Spleen (tissue), 11 donors: ENCODE measurements around the gene IDH1. TPM values are rescaled to one million over a fixed set of nuclear protein-coding genes. Genes with fewer than 3 reads are reported as not detected.
A peak's percentile ranks its signal among the peaks of the same experiment; 100 is the strongest.

Experiments
- DNase-seq: peaks from one replicate; pipeline ENCODE4 v3.0.0-alpha.2; 2020
- H3K27ac ChIP-seq, 8 donors: fragments of 200-600 bp; sonication (generic) in 7 of 8; 1 replicate in 4 of 8; 2 replicates in 4 of 8; pipeline versions ENCODE4 v1.5.0 to v1.8.0; 2016 to 2021; ENCODE audit warnings: inconsistent platforms in 4 of 8, mild to moderate bottlenecking in 4 of 8, moderate library complexity in 1 of 8
- H3K27me3 ChIP-seq, 7 donors: fragments of 200-600 bp; sonication (generic) in 6 of 7; replicated peaks in 1 of 7; 1 replicate in 4 of 7; 2 replicates in 3 of 7; pipeline versions ENCODE4 v1.5.0 to v1.8.0; 2016 to 2021; ENCODE audit warnings: inconsistent platforms in 3 of 7, mild to moderate bottlenecking in 1 of 7
- H3K36me3 ChIP-seq, 6 donors: fragments of 200-600 bp; sonication (generic) in 5 of 6; 1 replicate in 4 of 6; 2 replicates in 2 of 6; pipeline versions ENCODE4 v1.5.0 to v1.8.0; 2016 to 2021; ENCODE audit warnings: inconsistent platforms in 2 of 6
- H3K4me1 ChIP-seq, 6 donors: fragments of 200-600 bp; sonication (generic) in 5 of 6; 1 replicate in 3 of 6; 2 replicates in 3 of 6; pipeline versions ENCODE4 v1.5.0 to v1.8.0; 2016 to 2021; ENCODE audit warnings: inconsistent platforms in 3 of 6
- H3K4me3 ChIP-seq, 8 donors: fragments of 200-600 bp; sonication (generic) in 7 of 8; 1 replicate in 4 of 8; 2 replicates in 4 of 8; pipeline versions ENCODE4 v1.5.0 to v1.8.0; 2016 to 2021; ENCODE audit warnings: inconsistent platforms in 4 of 8, mild to moderate bottlenecking in 4 of 8, moderate library complexity in 2 of 8
- H3K9me3 ChIP-seq, 8 donors: fragments of 200-600 bp; sonication (generic) in 7 of 8; 1 replicate in 4 of 8; 2 replicates in 4 of 8; pipeline versions ENCODE4 v1.5.0 to v1.8.0; 2016 to 2021; ENCODE audit warnings: inconsistent platforms in 4 of 8
- POLR2A ChIP-seq, 3 donors: fragments of 450-650 bp; IDR thresholded peaks; one replicate each; pipeline ENCODE4 v1.5.1; 2017; ENCODE audit warnings: antibody characterized with exemption in 3 of 3, mild to moderate bottlenecking in 1 of 3
- POLR2AphosphoS5 ChIP-seq, 3 donors: sonication (generic); formaldehyde crosslinking; IDR thresholded peaks; one replicate each; pipeline ENCODE4 v1.5.1; 2017; ENCODE audit warnings: antibody characterized with exemption in 3 of 3
- WGBS, 5 donors: extraction: QIAGEN DNeasy Blood & Tissue Kit in 3 of 5; methylation state at CpG; one replicate each; pipeline versions ENCODE4 v1.1.5 to v1.1.7; 2013 to 2018; 5-methylcytosine and 5-hydroxymethylcytosine counted together
- intact Hi-C: fragments of 100-400 bp; cut with DNase I; formaldehyde crosslinking; loops from one replicate; pipeline ENCODE4 v1.15.0; 2023; ENCODE audit warnings: low total_unique reads
- polyA plus RNA-seq, 3 donors: library from polyadenylated mRNA; stranded (reverse); fragments of 200-250 nt; gene quantifications; one replicate each; pipeline ENCODE4 v1.2.1, GENCODE V29; 2013
- total RNA-seq, 7 donors: library from RNA; depleted of rRNA in 3 of 7; stranded (reverse); fragments of >200 nt in 3 of 7; fragmentation: NEBNext Ultra II Directional in 4 of 7; extraction: Animal tissue kit (Norgen Biotek cat#: 25700) in 4 of 7; gene quantifications; one replicate each; pipeline versions ENCODE4 v1.1.0 to v1.2.1, GENCODE V29; 2016 to 2021
- TF ChIP-seq, protein P1 (sequence below), 11 experiments: fragments of 200-600 bp in 7 of 11; fragments of 450-650 bp in 4 of 11; sonication (generic) in 4 of 11; IDR thresholded peaks in 8 of 11; conservative IDR thresholded peaks in 3 of 11; 1 replicate in 7 of 11; 2 replicates in 4 of 11; pipeline versions ENCODE4 v1.4.0 to v1.8.0; 2016 to 2021; ENCODE audit warnings: antibody characterized with exemption in 11 of 11, inconsistent platforms in 4 of 11, mild to moderate bottlenecking in 1 of 11
- donor health status: healthy with polysubstance abuse.
- donor health status: DM: no; HTN: no; CAD: no; lungs with moderate emphysema.
- donor health status: DM: no; HTN: no; CAD: no.
- donor health status: Bipolar disorder and iron deficiency.
- donor health status: healthy.
- donor health status: DM: no; HTN: no; CAD: no.
- donor health status: DM: yes; HTN: yes; CAD: no.

The IDH1 gene
- total and polyA plus RNA-seq, 10 donors = 26.8 to 101 (median 68.0) TPM

DNA sequence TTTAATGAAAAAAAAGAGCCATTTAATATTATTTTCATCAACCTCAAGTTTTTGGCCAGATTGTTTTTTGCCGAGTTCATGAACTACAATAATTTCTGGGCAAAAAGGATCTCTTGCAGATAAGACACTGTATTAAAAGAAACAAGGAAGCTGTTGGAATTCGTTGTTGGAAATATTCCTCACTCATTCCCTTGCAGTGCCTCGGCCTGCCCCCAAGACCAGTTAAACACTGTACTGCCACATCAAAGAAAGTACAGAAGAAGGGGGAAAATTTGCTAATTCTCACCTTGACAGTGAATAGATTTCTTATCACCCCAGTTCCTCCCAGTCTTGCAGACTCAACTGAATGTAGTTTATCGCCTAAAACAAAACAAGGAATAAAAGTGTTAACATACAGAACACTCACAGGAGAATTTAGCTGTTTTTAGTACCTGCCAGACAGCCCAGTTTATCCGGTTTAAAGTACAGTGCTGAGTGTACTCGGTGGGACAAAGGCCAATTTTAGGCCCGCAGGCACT, 1.2 kb downstream of the IDH1 start:
- TF ChIP-seq, protein P1, sequence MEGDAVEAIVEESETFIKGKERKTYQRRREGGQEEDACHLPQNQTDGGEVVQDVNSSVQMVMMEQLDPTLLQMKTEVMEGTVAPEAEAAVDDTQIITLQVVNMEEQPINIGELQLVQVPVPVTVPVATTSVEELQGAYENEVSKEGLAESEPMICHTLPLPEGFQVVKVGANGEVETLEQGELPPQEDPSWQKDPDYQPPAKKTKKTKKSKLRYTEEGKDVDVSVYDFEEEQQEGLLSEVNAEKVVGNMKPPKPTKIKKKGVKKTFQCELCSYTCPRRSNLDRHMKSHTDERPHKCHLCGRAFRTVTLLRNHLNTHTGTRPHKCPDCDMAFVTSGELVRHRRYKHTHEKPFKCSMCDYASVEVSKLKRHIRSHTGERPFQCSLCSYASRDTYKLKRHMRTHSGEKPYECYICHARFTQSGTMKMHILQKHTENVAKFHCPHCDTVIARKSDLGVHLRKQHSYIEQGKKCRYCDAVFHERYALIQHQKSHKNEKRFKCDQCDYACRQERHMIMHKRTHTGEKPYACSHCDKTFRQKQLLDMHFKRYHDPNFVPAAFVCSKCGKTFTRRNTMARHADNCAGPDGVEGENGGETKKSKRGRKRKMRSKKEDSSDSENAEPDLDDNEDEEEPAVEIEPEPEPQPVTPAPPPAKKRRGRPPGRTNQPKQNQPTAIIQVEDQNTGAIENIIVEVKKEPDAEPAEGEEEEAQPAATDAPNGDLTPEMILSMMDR (IDR thresholded peaks at IDR 0.05 in 8 of 11, conservative IDR thresholded peaks at IDR 0.05 in 3 of 11) = no peak
- TF ChIP-seq POLR2AphosphoS5 (IDR thresholded peaks at IDR 0.05) (no peak), POLR2A (IDR thresholded peaks at IDR 0.05) (no peak)
- peaks cover under 1 to 47% (median 16%) of the 10 kb centered on the region in 6 donors for H3K36me3 ChIP-seq
- WGBS, 5 donors = 7 to 12% (median 9%) methylated on average over 7 of the region's 7 CpGs
- H3K27ac ChIP-seq = peak overlapping the region; percentile 45 to 89 (median 84)
- H3K4me3 ChIP-seq = peak overlapping the region; percentile 91 to 100 (median 98)
- DNase-seq = no peak
- H3K4me1 ChIP-seq = peaks cover 20 to 65% (median 52%) of the 10 kb centered on the region in 6 donors
- H3K27me3 ChIP-seq = no peaks in the 10 kb centered on the region
- H3K9me3 ChIP-seq = no peaks in the 10 kb centered on the region
- intact Hi-C loops = loop anchor here (5.0 kb wide), 1 partner anchor 76 kb away; no protein-coding TSS in a partner anchor

DNA sequence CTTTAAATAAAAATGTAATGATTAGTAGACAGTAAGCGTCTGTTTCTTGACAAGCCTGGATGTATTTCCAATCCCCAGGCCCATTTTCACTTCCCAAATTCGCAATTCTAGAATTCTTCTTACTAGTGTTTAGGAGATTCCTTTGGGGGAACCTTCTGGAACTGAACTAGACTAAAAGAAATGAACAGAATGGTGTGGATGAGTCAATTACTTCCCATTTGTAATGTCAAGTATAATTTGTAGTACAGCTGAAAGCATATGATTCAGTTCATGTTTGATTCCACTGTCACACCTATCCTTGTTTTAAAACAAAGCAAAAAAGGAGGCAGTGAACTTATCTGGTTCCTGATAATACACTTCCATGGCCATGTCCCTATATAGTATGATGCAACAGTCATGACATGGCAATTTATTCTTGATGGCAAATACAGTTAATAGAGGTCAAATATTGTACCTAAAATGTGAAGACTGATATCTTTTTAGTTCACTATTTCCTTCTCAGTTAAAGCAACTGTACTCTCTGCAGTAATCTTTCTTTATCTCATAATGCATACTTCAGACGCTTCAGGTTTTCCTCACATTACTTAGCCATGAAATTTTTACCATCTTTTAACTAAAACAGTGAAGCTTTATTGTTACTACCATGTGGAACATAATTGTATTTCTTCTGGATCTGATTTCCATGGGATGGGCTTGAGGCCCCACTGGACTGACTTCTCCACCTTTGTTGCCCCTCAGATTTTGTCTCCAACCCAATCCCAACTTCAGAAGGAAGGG, 2.0 kb downstream of the IDH1 start:
- intact Hi-C loops = loop anchor here (5.0 kb wide), 1 partner anchor 76 kb away; no protein-coding TSS in a partner anchor

GRCh38 chr2:208251098-208251497, 3.8 kb downstream of the IDH1 start:
- Histone ChIP-seq H3K4me1 (peaks cover 20 to 77% (median 55%) of the 10 kb centered on the region in 6 donors), H3K9me3 (no peaks in the 10 kb centered on the region), H3K36me3 (peaks cover 3 to 73% (median 38%) of the 10 kb centered on the region in 6 donors), H3K27me3 (no peaks in the 10 kb centered on the region), H3K27ac (peak overlapping the region in 1 of 8 donors; percentile 12), H3K4me3 (no peak overlapping the region)
- DNase-seq = no peak
- intact Hi-C loops = loop anchor here (5.0 kb wide), 1 partner anchor 74 kb away; no protein-coding TSS in a partner anchor
- WGBS, 5 donors = 90 to 95% (median 91%) methylated on average over 4 of the region's 4 CpGs
- TF ChIP-seq, protein P1 (IDR thresholded peaks at IDR 0.05 in 8 of 11, conservative IDR thresholded peaks at IDR 0.05 in 3 of 11) = no peak
- TF ChIP-seq POLR2A (IDR thresholded peaks at IDR 0.05) (no peak), POLR2AphosphoS5 (IDR thresholded peaks at IDR 0.05) (no peak)

More for the DNA sequence above, 2.0 kb downstream of the IDH1 start:
- TF ChIP-seq POLR2AphosphoS5 (IDR thresholded peaks at IDR 0.05) = no peak
- TF ChIP-seq, protein P1 (IDR thresholded peaks at IDR 0.05 in 8 of 11, conservative IDR thresholded peaks at IDR 0.05 in 3 of 11) = no peak
- TF ChIP-seq POLR2A (IDR thresholded peaks at IDR 0.05) = no peak
- DNase-seq = no peak
- 66 to 77% (median 71%) methylated on average over 3 of the region's 3 CpGs for WGBS, 5 donors
- H3K4me3 ChIP-seq = peak overlapping the region in 4 of 8 donors; percentile 98 to 100 (median 98)
- H3K4me1 ChIP-seq = peaks cover 20 to 69% (median 52%) of the 10 kb centered on the region in 6 donors
- no peaks in the 10 kb centered on the region for H3K9me3 ChIP-seq
- H3K27ac ChIP-seq = peak overlapping the region in 5 of 8 donors; percentile 84 to 89 (median 87)
- H3K27me3 ChIP-seq = no peaks in the 10 kb centered on the region
- peaks cover 3 to 55% (median 22%) of the 10 kb centered on the region in 6 donors for H3K36me3 ChIP-seq

GRCh38 chr2:208250388-208250787, 4.5 kb downstream of the IDH1 start:
- no peak for DNase-seq
- 43 to 65% (median 59%) methylated on average over 2 of the region's 2 CpGs for WGBS, 5 donors
- H3K36me3 ChIP-seq = peaks cover 3 to 80% (median 40%) of the 10 kb centered on the region in 6 donors
- TF ChIP-seq, protein P1 (IDR thresholded peaks at IDR 0.05 in 8 of 11, conservative IDR thresholded peaks at IDR 0.05 in 3 of 11) = no peak
- no peak for TF ChIP-seq POLR2A (IDR thresholded peaks at IDR 0.05)
- TF ChIP-seq POLR2AphosphoS5 (IDR thresholded peaks at IDR 0.05) = no peak
- no peak overlapping the region for H3K4me3 ChIP-seq
- no peaks in the 10 kb centered on the region for H3K9me3 ChIP-seq
- no peaks in the 10 kb centered on the region for H3K27me3 ChIP-seq
- peak overlapping the region in 3 of 8 donors; percentile 8 to 32 (median 12) for H3K27ac ChIP-seq
- H3K4me1 ChIP-seq = peaks cover 15 to 70% (median 49%) of the 10 kb centered on the region in 6 donors
- intact Hi-C loops = loop anchor here (5.0 kb wide), 1 partner anchor 73 kb away; no protein-coding TSS in a partner anchor
